Loucy (cell line): ENCODE data around the gene KLHL2.
A peak's percentile ranks its signal among the peaks of the same experiment; 100 is the strongest.

Experiments
- H2AFZ ChIP-seq: fragments of 200-600 bp; sonication (generic); 2 replicates; pipeline ENCODE4 v1.6.0; 2016; ENCODE audit warnings: antibody characterized with exemption, mild to moderate bottlenecking, low read length, moderate library complexity
- H3F3A ChIP-seq: fragments of 200-600 bp; 2 replicates; pipeline ENCODE4 v1.6.0; 2016; ENCODE audit warnings: antibody characterized with exemption, low read depth, mild to moderate bottlenecking
- H3K27me3 ChIP-seq: fragments of 200-600 bp; sonication (generic); 2 replicates; pipeline ENCODE4 v1.6.1; 2014; ENCODE audit warnings: low read length, mild to moderate bottlenecking; ENCODE audit not compliant: insufficient read depth, poor library complexity, severe bottlenecking
- H3K36me3 ChIP-seq: fragments of 200-600 bp; sonication (generic); 2 replicates; pipeline ENCODE4 v1.6.1; 2016; ENCODE audit warnings: low read length; ENCODE audit not compliant: insufficient read depth
- H3K4me1 ChIP-seq: fragments of 200-600 bp; sonication (generic); 2 replicates; pipeline ENCODE4 v1.5.1; 2014; ENCODE audit warnings: low read length, mild to moderate bottlenecking; ENCODE audit not compliant: insufficient read depth, poor library complexity, severe bottlenecking
- H3K4me2 ChIP-seq: fragments of 200-600 bp; sonication (generic); 2 replicates; pipeline ENCODE4 v1.6.0; 2014; ENCODE audit warnings: antibody characterized with exemption, low read length, low read depth, mild to moderate bottlenecking; ENCODE audit not compliant: poor library complexity, severe bottlenecking
- H3K4me3 ChIP-seq: fragments of 200-600 bp; sonication (generic); 2 replicates; pipeline ENCODE4 v1.5.1; 2014; ENCODE audit warnings: low read length, mild to moderate bottlenecking, mixed read lengths; ENCODE audit not compliant: poor library complexity, severe bottlenecking
- H3K79me2 ChIP-seq: fragments of 200-600 bp; sonication (generic); 2 replicates; pipeline ENCODE4 v1.6.1; 2014; ENCODE audit warnings: low read length; ENCODE audit not compliant: insufficient read depth
- H3K9ac ChIP-seq: fragments of 200-600 bp; sonication (generic); 2 replicates; pipeline ENCODE4 v1.6.0; 2014; ENCODE audit warnings: mild to moderate bottlenecking, low read depth, low read length, moderate library complexity; ENCODE audit not compliant: poor library complexity, severe bottlenecking
- H3K9me2 ChIP-seq: fragments of 200-600 bp; sonication (generic); replicated peaks from 2 replicates; pipeline ENCODE4 v1.6.1; 2016; ENCODE audit warnings: low read depth, low read length, mixed read lengths
- H3K9me3 ChIP-seq: fragments of 200-600 bp; sonication (generic); 2 replicates; pipeline ENCODE4 v1.6.1; 2014; ENCODE audit warnings: mild to moderate bottlenecking, antibody characterized with exemption, low read length, low read depth; ENCODE audit not compliant: insufficient read depth
- H4K20me1 ChIP-seq: fragments of 200-600 bp; sonication (generic); 2 replicates; pipeline ENCODE4 v1.6.0; 2014; ENCODE audit warnings: antibody characterized with exemption, low read length, mild to moderate bottlenecking; ENCODE audit not compliant: insufficient read depth, poor library complexity, severe bottlenecking
- EZH2phosphoT487 ChIP-seq: fragments of 200-600 bp; IDR thresholded peaks from 2 replicates; pipeline ENCODE4 v1.6.1; 2018; ENCODE audit warnings: antibody characterized with exemption, mild to moderate bottlenecking, moderate library complexity, borderline replicate concordance
- TF ChIP-seq, protein P1 (sequence below): fragments of 200-600 bp; sonication (generic); conservative IDR thresholded peaks from 2 replicates; pipeline ENCODE4 v1.5.1; 2014; ENCODE audit warnings: mild to moderate bottlenecking, antibody characterized with exemption, low read length

Gene KLHL2

DNA sequence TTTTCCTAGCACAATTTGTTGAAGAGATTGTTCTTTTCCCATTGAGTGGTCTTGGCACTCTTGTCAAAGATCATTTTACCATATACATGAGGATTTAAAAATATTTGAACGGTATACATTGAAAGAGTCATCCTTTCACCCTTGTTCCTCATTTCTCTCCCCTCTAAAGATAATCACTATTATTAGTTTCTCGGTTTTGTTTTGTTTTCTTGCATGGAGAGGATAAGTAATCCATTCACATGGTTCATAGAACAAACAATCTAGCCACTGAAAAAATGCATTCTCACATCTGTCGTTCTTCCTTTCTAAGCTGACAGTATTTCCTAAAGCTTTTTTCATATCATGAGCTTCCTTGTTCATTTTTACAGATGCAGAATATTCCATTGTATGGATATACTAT, 80.9 kb downstream of the KLHL2 start:
- peaks cover 11% of the 10 kb centered on the region for H4K20me1 ChIP-seq
- no peaks in the 10 kb centered on the region for H3K27me3 ChIP-seq
- H3K9ac ChIP-seq = no peak overlapping the region
- H3K36me3 ChIP-seq = peaks cover 4% of the 10 kb centered on the region; the same call in 1 of the 2 replicates
- no peaks in the 10 kb centered on the region for H3K9me2 ChIP-seq
- TF ChIP-seq, protein P1, sequence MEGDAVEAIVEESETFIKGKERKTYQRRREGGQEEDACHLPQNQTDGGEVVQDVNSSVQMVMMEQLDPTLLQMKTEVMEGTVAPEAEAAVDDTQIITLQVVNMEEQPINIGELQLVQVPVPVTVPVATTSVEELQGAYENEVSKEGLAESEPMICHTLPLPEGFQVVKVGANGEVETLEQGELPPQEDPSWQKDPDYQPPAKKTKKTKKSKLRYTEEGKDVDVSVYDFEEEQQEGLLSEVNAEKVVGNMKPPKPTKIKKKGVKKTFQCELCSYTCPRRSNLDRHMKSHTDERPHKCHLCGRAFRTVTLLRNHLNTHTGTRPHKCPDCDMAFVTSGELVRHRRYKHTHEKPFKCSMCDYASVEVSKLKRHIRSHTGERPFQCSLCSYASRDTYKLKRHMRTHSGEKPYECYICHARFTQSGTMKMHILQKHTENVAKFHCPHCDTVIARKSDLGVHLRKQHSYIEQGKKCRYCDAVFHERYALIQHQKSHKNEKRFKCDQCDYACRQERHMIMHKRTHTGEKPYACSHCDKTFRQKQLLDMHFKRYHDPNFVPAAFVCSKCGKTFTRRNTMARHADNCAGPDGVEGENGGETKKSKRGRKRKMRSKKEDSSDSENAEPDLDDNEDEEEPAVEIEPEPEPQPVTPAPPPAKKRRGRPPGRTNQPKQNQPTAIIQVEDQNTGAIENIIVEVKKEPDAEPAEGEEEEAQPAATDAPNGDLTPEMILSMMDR = no peak
- no peak for TF ChIP-seq EZH2phosphoT487
- H3K4me3 ChIP-seq = no peak overlapping the region
- no peaks in the 10 kb centered on the region for H3K9me3 ChIP-seq
- no peak overlapping the region for H2AFZ ChIP-seq
- no peaks in the 10 kb centered on the region for H3F3A ChIP-seq
- H3K4me2 ChIP-seq = no peak overlapping the region
- H3K79me2 ChIP-seq = no peaks in the 10 kb centered on the region
- peaks cover 9% of the 10 kb centered on the region for H3K4me1 ChIP-seq

- peaks cover 4% of the 10 kb centered on the region; the same call in 1 of the 2 replicates for H3K36me3 ChIP-seq
- H3K4me2 ChIP-seq = no peak overlapping the region
- H3K9me2 ChIP-seq = no peaks in the 10 kb centered on the region
- peaks cover 11% of the 10 kb centered on the region for H4K20me1 ChIP-seq
- H3K9ac ChIP-seq = no peak overlapping the region
- no peaks in the 10 kb centered on the region for H3K27me3 ChIP-seq
- no peaks in the 10 kb centered on the region for H3F3A ChIP-seq
- no peaks in the 10 kb centered on the region for H3K79me2 ChIP-seq
- no peak for TF ChIP-seq EZH2phosphoT487
- TF ChIP-seq, protein P1 = 0 out of 2 replicates have a peak, but pooled peaks have one; percentile 10
- H3K4me1 ChIP-seq = peaks cover 9% of the 10 kb centered on the region
- no peak overlapping the region for H2AFZ ChIP-seq
- H3K4me3 ChIP-seq = no peak overlapping the region
- H3K9me3 ChIP-seq = no peaks in the 10 kb centered on the region
Observed at GRCh38 chr4:165288639-165289422, 81.5 kb downstream of the KLHL2 start.

DNA sequence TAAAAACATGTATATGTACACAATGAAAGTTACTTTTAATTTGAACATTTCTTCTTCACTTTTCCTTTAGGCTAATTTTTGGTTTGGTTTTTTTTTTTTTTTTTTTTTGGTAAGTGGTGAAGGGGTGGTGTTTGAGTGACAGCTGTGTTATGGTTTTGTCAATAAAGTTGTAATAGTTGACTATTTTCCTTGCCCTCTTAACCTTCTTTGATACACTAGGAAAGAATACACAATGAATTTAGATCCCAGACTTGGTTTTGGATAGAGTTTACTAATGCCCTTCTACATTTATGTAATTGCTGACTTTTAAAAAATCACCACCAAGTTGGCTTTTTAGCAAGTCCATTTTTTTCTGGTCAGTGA, 82.0 kb downstream of the KLHL2 start:
- H2AFZ ChIP-seq = no peak overlapping the region
- no peaks in the 10 kb centered on the region for H3K79me2 ChIP-seq
- no peak overlapping the region for H3K9ac ChIP-seq
- no peak overlapping the region for H3K4me3 ChIP-seq
- H3K4me1 ChIP-seq = peaks cover 9% of the 10 kb centered on the region
- no peaks in the 10 kb centered on the region for H3K27me3 ChIP-seq
- TF ChIP-seq, protein P1 = no peak
- TF ChIP-seq EZH2phosphoT487 = no peak
- no peak overlapping the region for H3K4me2 ChIP-seq
- H4K20me1 ChIP-seq = peaks cover 11% of the 10 kb centered on the region
- no peaks in the 10 kb centered on the region for H3F3A ChIP-seq
- H3K9me3 ChIP-seq = no peaks in the 10 kb centered on the region
- peaks cover 2% of the 10 kb centered on the region; the same call in 1 of the 2 replicates for H3K36me3 ChIP-seq
- H3K9me2 ChIP-seq = no peaks in the 10 kb centered on the region
